Activated T-helper 17 cell treated with anti-CD3 and anti-CD28 coated beads, Interleukin-2, amount 50 U/mL, for 72 hours (primary cell): ENCODE results near the gene SPINK7. TPM values are rescaled to one million over a fixed set of nuclear protein-coding genes. Genes with fewer than 3 reads are reported as not detected.
"Not testable (repeated sequence)": the region's sequence is repeated elsewhere in the genome, so short reads cannot be mapped to it uniquely, and the experiment has no call there.

ENCODE experiments used
- ATAC-seq: fragments of 150-1000 bp; cut with Tn5 transposase; replicated peaks from 2 replicates; pipeline ENCODE4 v1.10.0; 2021; ENCODE audit warnings: mild to moderate bottlenecking, moderate library complexity
- H3K27ac Mint-ChIP-seq: one replicate; pipeline ENCODE4 v1.8.0; 2022; ENCODE audit warnings: mixed read lengths
- H3K27me3 Mint-ChIP-seq: one replicate; pipeline ENCODE4 v1.8.0; 2022; ENCODE audit warnings: mixed read lengths
- H3K36me3 Mint-ChIP-seq: one replicate; pipeline ENCODE4 v1.8.0; 2022; ENCODE audit warnings: low read depth, mild to moderate bottlenecking, mixed read lengths
- H3K4me1 Mint-ChIP-seq: one replicate; pipeline ENCODE4 v1.8.0; 2022; ENCODE audit warnings: mixed read lengths
- H3K4me3 Mint-ChIP-seq: one replicate; pipeline ENCODE4 v1.8.0; 2022; ENCODE audit warnings: mild to moderate bottlenecking, mixed read lengths
- H3K9me3 Mint-ChIP-seq: one replicate; pipeline ENCODE4 v1.8.0; 2022; ENCODE audit warnings: mixed read lengths
- total RNA-seq, 2 donors: library from RNA; stranded (reverse); gene quantifications; one replicate each; pipeline ENCODE4 v1.2.3, GENCODE V29; 2022

Gene SPINK7
- not detected for total RNA-seq

DNA sequence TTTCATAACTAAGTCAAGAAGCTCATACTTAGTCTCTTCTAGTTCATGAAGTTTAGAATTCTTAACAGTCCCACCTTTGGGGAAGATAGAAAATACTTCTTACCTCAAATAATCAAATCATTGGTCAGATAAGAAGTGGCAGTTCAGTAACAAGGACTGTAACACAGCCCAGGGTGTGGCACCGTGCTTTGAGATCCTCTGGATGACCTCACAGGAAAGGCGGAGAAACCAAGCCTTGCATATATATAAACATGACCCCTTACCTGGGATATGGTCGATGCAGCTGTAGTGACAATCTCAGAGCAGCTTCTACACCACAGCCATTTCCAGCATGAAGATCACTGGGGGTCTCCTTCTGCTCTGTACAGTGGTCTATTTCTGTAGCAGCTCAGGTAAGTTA, at the start of gene SPINK7:
Gene SPINK7 (plus strand): TSS at position 271 of the 400 bp plus-strand sequence. CDS start 61 bp downstream, at position 332.
- H3K27ac Mint-ChIP-seq, result no peak within 1 kb of the TSS
- H3K4me3 Mint-ChIP-seq, result no peak within 1 kb of the TSS
- H3K27me3 Mint-ChIP-seq, result no peaks in the 10 kb centered on the region
- H3K4me1 Mint-ChIP-seq, result no peaks in the 10 kb centered on the region
- ATAC-seq, result no peak
- H3K36me3 Mint-ChIP-seq, result no peaks in the 10 kb centered on the region
- H3K9me3 Mint-ChIP-seq, result peaks cover 5% of the 10 kb centered on the region

DNA sequence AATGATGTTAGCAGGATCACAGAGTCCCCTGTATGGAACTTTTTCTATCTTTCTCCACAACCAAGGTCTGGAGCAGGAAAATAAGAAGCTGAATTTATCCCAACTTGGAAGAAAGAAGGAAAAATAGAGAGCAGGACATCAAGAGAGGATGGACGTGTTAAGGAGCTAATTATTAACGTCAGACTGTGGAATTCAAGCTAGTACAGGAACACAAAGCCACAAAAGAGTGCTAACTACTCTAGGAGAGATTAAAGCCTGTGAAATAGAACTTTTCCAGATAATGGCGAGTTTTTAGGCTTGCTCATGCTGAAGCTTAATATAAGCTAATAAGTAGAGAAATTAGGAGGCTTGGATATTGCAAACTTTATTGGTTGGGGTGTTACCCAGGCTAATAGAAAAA, 44.3 kb upstream of the SPINK7 start:
- H3K36me3 Mint-ChIP-seq, result no peaks in the 10 kb centered on the region
- peaks cover 3% of the 10 kb centered on the region for H3K27me3 Mint-ChIP-seq
- ATAC-seq, result no peak
- no peak overlapping the region for H3K4me3 Mint-ChIP-seq
- no peaks in the 10 kb centered on the region for H3K4me1 Mint-ChIP-seq
- H3K27ac Mint-ChIP-seq, result no peak overlapping the region
- peaks cover 7% of the 10 kb centered on the region for H3K9me3 Mint-ChIP-seq

DNA sequence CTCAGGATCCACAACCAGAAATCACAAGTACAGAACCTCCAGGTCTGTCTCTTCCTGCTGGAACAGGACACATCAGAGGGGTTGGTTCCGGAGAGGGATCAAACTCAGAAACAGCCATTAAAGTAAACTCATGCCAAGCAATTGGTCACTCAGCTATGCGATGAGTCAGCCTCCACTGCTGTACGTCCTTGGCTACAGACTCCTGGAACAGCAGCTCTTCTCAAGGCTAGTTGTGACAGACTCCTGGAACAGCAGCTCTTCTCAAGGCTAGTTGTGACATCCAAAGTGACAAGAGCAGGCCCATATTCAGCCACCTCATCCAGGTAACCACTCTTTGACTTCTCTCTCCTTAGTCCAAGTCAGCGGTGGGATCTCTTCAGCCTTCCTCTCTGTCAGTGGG, 43.7 kb upstream of the SPINK7 start, which contains the start of gene SPINK13:
Gene SPINK13 (plus strand): TSS at position 229 of the 400 bp plus-strand sequence. CDS start 1,279 bp downstream, outside the sequence.
- Mint-ChIP-seq H3K36me3 (no peaks in the 10 kb centered on the region), H3K27me3 (peaks cover 3% of the 10 kb centered on the region), H3K9me3 (peaks cover 6% of the 10 kb centered on the region), H3K4me3 (no peak within 1 kb of the TSS), H3K27ac (no peak within 1 kb of the TSS), H3K4me1 (no peaks in the 10 kb centered on the region)
- ATAC-seq, result no peak

DNA sequence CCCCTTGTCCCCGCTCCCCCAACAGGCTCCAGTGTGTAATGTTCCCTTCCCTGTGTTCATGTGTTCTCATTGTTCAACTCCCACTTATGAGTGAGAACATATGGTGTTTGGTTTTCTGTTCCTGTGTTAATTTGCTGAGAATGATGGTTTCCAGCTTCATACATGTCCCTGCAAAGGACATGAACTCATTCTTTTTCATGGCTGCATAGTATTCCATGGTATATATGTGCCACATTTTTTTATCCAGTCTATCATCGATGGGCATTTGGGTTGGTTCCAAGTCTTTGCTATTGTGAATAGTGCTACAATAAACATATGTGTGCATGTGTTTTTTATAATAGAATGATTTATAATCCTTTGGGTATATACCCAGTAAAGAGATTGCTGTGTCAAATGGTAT, 37.1 kb upstream of the SPINK7 start:
- not testable (repeated sequence) for ATAC-seq, H3K4me1 Mint-ChIP-seq, H3K4me3 Mint-ChIP-seq, H3K27ac Mint-ChIP-seq, H3K27me3 Mint-ChIP-seq, H3K36me3 Mint-ChIP-seq
- H3K9me3 Mint-ChIP-seq, result peaks cover 15% of the 10 kb centered on the region

DNA sequence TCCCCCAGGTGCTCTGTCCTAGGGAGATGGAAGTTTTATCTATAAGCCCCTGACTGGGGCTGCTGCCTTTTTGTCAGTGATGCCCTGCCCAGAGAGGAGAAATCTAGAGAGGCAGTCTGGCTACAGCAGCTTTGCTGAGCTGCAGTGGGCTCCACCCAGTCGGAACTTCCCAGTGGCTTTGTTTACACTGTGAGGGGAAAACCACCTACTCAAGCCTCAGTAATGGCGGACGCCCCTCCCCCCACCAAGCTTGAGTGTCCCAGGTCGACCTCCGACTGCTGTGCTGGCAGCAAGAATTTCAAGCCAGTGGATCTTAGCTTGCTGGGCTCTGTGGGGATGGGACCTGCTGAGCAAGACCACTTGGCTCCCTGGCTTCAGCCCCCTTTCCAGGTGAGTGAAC, 31.3 kb upstream of the SPINK7 start:
- not testable (repeated sequence) for H3K27ac Mint-ChIP-seq, H3K4me1 Mint-ChIP-seq, H3K4me3 Mint-ChIP-seq, H3K27me3 Mint-ChIP-seq, ATAC-seq, H3K36me3 Mint-ChIP-seq
- H3K9me3 Mint-ChIP-seq, result peaks cover 17% of the 10 kb centered on the region

DNA sequence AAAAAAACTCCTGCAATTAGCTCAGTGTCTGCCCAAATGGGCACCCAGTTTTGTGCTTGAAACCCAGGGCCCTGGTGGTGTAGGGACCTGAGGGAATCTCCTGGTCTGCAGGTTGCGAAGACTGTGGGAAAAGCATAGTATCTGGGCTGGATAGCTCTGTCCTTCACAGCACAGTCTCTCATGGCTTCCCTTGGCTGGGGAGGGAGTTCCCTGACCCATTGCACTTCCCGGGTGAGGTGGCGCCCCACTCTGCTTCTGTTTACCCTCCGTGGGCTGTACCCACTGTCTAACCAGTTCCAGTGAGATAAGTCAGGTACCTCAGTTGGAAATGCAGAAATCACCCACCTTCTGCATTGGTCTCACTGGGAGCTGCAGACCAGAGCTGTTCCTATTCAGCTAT, 30.9 kb upstream of the SPINK7 start:
- not testable (repeated sequence) for H3K36me3 Mint-ChIP-seq, H3K4me1 Mint-ChIP-seq, H3K27ac Mint-ChIP-seq, H3K4me3 Mint-ChIP-seq, ATAC-seq, H3K27me3 Mint-ChIP-seq
- H3K9me3 Mint-ChIP-seq, result peaks cover 17% of the 10 kb centered on the region

DNA sequence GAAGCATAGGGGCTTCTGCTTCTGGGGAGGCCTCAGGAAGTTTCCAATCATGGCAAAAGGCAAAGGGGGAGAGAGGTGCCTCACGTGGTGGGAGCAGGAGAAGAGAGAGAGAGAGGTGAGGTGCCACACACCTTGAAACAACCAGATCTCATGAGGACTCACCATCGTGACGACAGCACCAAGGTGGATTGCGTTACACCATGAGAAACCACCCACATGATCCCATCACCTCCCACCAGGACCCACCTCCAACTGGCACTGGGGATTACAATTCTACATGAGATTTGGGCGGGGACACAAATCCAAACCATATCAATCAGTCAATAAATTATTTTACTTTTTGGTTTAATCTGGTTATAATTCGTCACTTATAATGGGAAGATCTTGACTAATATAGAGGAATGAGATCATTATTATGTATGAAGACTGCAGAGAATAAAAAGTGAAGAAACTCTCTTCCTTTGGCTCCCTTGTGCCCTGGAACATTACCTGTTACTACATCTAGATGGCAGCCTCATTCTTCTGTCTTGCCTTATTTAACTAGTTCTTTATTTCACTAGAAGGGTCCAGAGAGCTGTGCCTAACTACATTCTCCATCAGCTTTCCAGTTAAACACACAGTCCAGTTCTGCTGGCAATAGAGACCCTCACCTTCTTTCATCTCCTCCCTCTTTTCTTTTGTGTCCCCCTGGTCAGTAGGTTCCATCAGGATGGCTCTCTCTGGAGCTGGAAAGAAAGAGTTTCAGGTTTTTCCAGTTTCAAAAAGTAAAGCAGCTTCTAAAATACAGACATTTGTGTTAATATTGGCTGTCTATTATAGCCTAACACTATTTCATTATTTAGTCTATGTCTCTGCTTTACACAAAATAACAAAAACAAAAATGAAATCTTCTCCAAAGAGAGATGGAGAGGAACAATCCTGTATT, 21.7 kb upstream of the SPINK7 start:
- Mint-ChIP-seq H3K27ac (no peak overlapping the region), H3K4me3 (no peak overlapping the region), H3K9me3 (no peaks in the 10 kb centered on the region), H3K36me3 (no peaks in the 10 kb centered on the region), H3K27me3 (peaks cover 12% of the 10 kb centered on the region), H3K4me1 (no peaks in the 10 kb centered on the region)
- no peak for ATAC-seq

DNA sequence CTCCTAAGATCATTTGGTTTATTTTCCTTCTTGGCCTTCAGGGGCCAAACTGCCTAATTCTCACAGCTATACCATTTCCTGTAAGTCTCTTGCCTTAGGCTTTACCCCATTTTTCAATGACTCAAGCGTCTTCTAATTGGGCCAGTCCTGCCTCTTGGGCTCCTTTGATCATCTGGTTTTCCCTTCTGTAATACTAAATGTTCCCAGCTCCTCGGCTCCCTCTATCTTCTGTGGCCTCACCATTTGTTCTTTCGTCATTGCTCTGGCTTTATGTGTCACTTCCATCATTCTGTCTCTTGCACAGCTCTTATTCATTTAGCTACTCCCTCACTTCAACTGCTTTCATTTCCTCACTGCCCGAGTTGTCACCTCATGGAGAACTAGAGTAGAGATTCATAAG, 14.5 kb upstream of the SPINK7 start:
- H3K9me3 Mint-ChIP-seq, result no peaks in the 10 kb centered on the region
- H3K27me3 Mint-ChIP-seq, result no peaks in the 10 kb centered on the region
- H3K4me1 Mint-ChIP-seq, result no peaks in the 10 kb centered on the region
- ATAC-seq, result no peak
- H3K27ac Mint-ChIP-seq, result no peak overlapping the region
- H3K36me3 Mint-ChIP-seq, result no peaks in the 10 kb centered on the region
- no peak overlapping the region for H3K4me3 Mint-ChIP-seq

DNA sequence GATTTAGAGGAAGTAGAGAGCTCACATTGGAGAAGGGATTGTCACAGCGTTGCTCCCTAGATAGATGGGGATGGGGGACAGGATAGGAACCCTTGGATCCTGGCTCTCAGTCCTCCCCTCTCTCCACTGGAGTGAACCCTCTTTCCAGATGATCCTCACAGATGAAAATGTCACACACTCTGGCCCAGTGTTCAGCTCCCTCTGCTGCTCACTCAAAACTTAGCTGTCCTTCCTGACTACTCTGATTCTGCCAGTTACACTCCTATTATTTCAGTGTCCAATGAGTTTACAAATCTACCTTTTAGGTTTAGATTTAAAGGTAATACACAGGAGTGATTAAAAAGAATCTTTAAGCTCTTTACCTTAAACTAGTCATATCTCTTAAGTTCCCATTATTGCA, 5.8 kb upstream of the SPINK7 start:
- H3K27ac Mint-ChIP-seq, result no peak overlapping the region
- H3K36me3 Mint-ChIP-seq, result no peaks in the 10 kb centered on the region
- no peak overlapping the region for H3K4me3 Mint-ChIP-seq
- H3K9me3 Mint-ChIP-seq, result peaks cover 5% of the 10 kb centered on the region
- no peak for ATAC-seq
- H3K27me3 Mint-ChIP-seq, result no peaks in the 10 kb centered on the region
- H3K4me1 Mint-ChIP-seq, result no peaks in the 10 kb centered on the region

DNA sequence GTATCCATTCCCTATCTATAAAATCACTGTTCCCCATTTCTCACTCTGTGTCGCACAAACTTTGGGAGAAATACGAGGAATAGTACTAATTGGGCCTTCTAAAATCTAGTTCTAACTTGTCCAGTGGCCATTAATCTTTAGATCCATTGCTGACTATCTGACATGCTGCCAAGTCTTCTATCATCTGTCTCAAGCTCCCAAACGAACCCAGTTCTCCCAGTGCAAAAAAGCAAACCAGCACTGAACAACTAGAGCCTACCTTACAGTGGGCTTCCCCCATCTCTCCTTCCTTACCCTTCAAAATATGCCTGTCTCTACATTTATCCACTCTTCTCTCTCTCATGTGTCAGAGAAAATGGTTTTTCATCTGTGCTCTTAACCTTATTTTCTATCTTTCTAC, 3.2 kb upstream of the SPINK7 start:
- Mint-ChIP-seq H3K27ac (no peak overlapping the region), H3K27me3 (no peaks in the 10 kb centered on the region), H3K4me1 (no peaks in the 10 kb centered on the region), H3K9me3 (peaks cover 5% of the 10 kb centered on the region), H3K4me3 (no peak overlapping the region), H3K36me3 (no peaks in the 10 kb centered on the region)
- no peak for ATAC-seq

DNA sequence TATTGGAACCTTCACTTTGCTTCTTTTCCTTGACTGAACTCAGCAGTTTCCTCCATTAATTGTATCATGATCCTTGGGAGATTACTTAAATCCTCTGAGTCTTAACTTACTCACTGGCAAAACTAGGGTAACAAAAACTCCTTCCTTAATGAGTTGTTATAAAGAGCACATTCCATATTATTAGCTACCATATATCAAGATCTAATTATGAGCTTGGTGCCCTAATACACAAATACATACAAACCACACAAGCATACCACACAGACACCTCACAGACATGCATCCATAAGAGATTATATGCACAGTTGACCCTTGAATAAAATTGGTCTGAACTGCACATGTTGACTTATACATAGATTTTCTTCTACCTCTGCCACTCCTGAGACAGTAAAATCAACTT, 2.5 kb upstream of the SPINK7 start:
- H3K27me3 Mint-ChIP-seq, result no peaks in the 10 kb centered on the region
- peaks cover 5% of the 10 kb centered on the region for H3K9me3 Mint-ChIP-seq
- no peaks in the 10 kb centered on the region for H3K36me3 Mint-ChIP-seq
- no peaks in the 10 kb centered on the region for H3K4me1 Mint-ChIP-seq
- no peak overlapping the region for H3K4me3 Mint-ChIP-seq
- no peak for ATAC-seq
- H3K27ac Mint-ChIP-seq, result no peak overlapping the region

DNA sequence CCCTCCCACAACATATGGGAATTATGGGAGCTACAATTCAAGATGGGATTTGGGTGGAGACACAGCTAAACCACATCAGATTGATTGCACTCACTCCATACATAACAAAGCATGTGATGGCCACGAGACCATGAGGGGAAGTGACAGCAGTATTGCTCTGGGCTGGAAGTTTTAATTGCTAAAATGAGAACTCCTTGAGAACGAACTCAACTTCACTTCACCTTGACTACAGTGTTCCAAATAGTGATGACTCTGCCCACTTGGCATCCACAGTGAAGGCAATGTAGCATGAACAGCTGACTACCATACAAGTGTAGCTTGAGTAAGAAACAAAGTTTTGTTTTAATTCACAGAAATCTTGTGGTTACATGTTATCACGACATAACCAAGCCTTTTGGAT, 739 bp upstream of the SPINK7 start:
- H3K36me3 Mint-ChIP-seq, result no peaks in the 10 kb centered on the region
- peaks cover 5% of the 10 kb centered on the region for H3K9me3 Mint-ChIP-seq
- no peak overlapping the region for H3K4me3 Mint-ChIP-seq
- H3K27me3 Mint-ChIP-seq, result no peaks in the 10 kb centered on the region
- H3K27ac Mint-ChIP-seq, result no peak overlapping the region
- no peak for ATAC-seq
- no peaks in the 10 kb centered on the region for H3K4me1 Mint-ChIP-seq

DNA sequence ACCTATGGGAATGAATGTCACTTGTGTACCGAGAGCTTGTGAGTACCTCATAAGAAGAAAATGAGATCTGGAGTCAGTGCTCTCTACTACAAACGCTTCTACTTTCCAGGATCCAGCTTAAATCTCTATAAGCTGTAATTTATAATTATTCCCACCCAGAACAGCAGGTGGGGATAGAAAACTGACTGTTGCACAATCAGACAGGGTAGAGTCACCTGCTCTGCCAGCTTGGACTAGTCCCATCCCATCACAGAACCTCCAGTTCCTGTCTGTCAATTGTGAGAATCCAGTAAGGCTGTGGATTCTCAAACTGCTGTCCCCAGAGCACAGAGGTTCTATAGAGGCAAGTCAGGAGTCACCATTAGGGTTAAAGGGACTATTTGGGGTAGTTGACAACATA, 2.0 kb downstream of the SPINK7 start:
- Mint-ChIP-seq H3K27ac (no peak overlapping the region), H3K36me3 (no peaks in the 10 kb centered on the region), H3K27me3 (no peaks in the 10 kb centered on the region), H3K4me3 (no peak overlapping the region), H3K4me1 (no peaks in the 10 kb centered on the region), H3K9me3 (peaks cover 2% of the 10 kb centered on the region)
- ATAC-seq, result no peak

DNA sequence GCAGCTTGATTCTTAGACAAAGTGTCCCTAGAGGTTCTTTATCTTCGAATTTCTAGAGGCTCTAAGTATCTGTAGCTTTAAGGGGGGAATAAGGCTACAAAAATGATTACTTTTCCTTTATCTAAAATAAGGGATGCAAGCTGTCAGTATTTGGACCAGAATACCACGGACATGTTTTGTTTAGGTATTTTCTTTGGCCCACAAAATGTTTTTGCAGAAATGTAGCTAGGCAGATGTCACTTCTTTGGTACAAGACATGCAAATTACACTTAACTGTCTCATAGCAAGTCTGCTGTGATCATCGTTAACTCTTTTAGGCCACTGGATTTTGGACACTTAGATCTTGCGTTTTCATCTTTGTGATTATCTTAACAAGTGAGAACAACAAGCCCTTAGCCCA, 2.5 kb downstream of the SPINK7 start:
- no peak for ATAC-seq
- no peak overlapping the region for H3K27ac Mint-ChIP-seq
- no peaks in the 10 kb centered on the region for H3K36me3 Mint-ChIP-seq
- no peak overlapping the region for H3K4me3 Mint-ChIP-seq
- H3K27me3 Mint-ChIP-seq, result no peaks in the 10 kb centered on the region
- H3K4me1 Mint-ChIP-seq, result no peaks in the 10 kb centered on the region
- no peaks in the 10 kb centered on the region for H3K9me3 Mint-ChIP-seq
